Fibroblast of lung (primary cell): ENCODE results near the gene ADCY9.

Experiments used
- CTCF ChIP-seq, 2 donors: IDR thresholded peaks in 1 of 2; conservative IDR thresholded peaks in 1 of 2; 1 replicate in 1 of 2; 2 replicates in 1 of 2; pipeline ENCODE4 v1.5.1; 2011 to 2012; ENCODE audit warnings: low read length in 2 of 2, control low read depth in 1 of 2, inconsistent platforms in 1 of 2, low read depth in 1 of 2, mild to moderate bottlenecking in 1 of 2
- EZH2 ChIP-seq: IDR thresholded peaks from 2 replicates; pipeline ENCODE4 v1.5.1; 2012; ENCODE audit warnings: low read length, control low read depth, mild to moderate bottlenecking; ENCODE audit errors: missing control alignments

- no peak for TF ChIP-seq CTCF (conservative IDR thresholded peaks at IDR 0.05 in 1 of 2, IDR thresholded peaks at IDR 0.05 in 1 of 2; ENCODE audit: low read depth in 1 of 2, low read length in 2 of 2)
- TF ChIP-seq EZH2 = no peak
Observed at GRCh38 chr16:3971706-3972105, 144.5 kb downstream of the ADCY9 start.
